ENCODE data around the gene CMBL.
"Not testable (repeated sequence)": the region's sequence is repeated elsewhere in the genome, so short reads cannot be mapped to it uniquely, and the experiment has no call there.

The CMBL gene

DNA sequence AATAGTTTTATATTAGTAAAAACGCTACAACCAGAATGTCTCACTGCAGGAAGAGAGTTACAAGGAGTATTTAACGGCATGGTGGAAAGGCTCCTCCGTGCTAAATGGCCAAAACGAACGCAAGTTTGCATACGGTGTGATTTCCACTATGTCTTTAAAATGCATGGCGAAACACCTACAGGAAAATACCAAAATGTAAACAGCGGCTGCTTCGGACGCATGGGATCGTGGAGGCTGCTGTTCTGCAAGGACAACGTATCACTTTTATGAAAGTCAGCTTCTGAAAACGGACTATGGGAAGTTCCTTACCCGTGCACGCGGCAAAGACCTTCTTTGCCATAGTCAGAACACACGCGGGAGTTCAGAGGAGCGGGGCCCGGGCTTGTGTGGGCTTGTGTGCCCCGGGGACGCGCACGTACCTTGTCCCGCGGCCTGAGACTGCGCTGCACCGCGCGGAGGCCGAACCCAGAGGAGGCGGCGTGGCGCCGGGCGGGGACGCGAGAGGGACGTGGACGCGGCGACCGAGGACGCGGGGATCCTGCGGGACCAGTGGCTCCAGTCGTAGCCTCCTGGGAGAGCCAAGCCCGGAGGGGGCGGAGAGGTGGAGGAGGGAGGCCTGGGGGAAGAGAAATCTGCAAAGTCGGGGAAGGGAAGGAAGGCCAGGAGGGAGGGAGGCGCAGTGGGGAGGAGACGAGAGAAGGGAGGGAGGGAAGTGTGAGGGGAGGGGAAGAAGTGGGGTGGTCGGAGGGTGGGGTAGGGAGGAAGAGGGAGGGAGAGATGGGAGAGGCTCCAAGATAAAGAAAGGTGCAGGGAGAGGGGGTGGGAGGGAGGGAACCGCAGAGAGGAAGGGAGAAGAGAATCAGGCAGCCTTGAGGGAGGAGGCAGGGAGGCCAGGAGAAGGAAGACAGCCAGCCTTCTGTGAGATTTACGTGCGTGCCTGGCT lies at the start of gene CMBL:
Gene CMBL, minus strand, starts transcription at position 697 of the 943 bp plus-strand sequence. CDS start 17,140 bp downstream, outside the sequence.
- DNase-seq (ENCODE audit: low read depth), result no peak

DNA sequence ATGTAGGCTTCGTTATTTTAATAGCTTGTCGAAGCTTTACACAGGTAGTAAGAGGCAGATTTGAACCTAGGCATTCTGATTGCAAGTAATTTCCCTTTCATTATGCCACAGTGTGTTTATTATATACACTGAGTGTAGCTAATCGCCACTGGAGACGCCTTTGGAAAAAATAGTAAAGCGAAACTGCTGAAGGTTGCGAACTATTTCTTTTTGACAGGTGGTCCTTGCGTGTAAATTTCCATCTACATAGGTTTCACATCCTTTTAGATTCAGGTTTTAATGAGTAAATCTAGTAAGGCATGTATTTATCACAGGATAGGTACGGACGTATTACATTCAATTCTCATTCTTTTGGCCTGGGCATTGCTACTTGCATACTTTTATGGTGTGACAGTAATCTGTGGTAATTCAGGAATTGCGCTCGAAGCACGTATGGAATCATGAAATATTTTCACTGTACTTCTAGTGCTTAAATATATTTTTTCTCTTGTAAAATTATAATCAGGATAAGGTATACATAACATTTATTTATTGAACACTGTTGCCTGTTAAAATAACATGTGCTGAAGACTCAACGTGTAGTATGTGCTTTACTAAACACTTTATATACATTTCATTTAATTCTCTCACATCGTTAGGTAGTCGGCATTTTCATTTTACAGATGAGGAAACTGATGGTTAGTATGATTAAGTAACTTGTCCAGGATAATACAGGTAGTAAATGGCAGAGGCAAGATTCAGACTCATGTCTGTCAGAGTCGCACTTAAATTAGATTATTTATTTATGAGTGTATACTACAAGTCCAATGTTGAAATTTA lies 47.6 kb upstream of the CMBL start:
- no peak for DNase-seq (ENCODE audit: low read depth)

DNA sequence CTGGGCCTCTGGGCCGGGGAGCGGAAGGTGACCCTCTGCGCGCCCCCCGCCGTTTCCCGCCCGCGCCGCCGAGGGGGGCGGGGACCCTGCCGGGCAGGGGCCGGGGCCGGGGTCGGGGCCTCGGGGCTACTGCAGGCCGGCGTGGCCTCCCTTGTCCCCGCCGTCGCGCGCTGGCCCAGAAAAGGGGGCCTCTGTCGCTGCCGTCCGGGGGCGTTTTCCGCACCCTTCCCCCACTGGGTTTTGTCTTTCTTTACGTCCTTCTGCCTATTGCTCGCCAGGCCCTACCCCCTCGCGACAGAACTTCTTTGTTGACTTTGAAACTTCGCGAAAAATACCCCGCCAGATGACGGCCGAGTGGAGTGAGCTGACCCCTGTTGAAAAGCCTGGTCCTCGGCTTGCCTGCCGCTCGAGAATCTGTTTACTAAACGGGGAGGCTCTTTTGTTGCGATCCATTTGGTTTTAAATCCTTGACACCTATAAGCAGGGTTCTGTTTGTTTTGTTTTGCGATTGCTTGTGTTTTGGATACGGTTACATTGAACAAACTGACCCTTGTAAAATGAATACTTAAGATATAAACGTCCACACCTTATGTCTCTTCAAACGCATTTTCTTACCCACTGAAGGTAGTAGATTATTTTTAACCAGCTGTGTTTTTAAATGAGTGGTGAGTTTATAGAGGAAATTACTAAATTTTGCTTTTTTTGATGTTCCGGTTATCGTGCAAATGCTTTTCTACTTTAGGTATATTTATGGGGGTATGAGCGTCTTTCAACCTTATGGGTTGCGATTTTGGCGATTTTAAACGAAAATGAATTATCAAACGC lies 46.6 kb upstream of the CMBL start:
- peak; percentile 6 for DNase-seq (ENCODE audit: low read depth)

DNA sequence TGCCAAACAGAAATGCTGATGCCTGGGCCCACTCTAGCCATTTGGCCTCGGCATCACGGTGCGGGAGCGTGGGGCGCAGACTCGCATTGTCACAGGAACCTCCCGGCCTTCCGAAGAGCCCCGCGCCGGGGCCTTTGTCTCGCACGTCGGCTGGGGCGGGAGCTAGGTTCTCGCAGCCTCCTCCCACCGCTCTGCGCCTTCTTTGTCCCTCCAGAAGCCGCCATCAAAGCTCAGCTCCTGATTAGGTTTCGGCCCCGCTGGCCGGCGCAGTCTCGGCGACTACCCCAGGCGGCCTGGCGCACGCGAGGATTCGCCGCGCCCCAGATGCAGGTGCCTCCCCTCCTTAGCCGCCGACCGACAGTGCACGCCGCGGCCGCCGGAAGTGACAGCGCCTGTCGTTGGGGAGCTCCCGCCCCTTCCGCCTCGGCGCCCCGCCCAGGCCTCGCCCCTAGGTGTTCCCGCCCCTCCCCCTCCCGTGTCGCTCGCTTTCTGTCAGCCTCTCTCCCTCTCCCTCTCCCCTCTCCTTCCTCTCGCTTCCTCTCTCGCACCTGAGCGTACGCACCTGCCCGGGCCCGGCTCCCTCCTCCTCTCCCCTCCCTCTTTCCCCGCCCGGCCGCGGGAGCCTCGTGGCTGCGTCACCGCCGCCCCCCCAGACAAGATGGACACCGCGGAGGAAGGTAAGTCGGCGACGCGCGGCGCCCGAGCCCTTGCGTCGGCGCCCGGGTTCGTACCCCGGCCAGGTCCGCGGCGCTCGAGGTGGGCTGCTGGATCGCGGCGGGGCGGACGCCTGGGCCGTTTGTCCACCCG lies 45.7 kb upstream of the CMBL start, which contains the start of gene MARCHF6:
Gene MARCHF6, plus strand, starts transcription at position 455 of the 807 bp plus-strand sequence. Its CDS starts 204 bp downstream, at position 659.
- peak; percentile 93 for DNase-seq (ENCODE audit: low read depth)

DNA sequence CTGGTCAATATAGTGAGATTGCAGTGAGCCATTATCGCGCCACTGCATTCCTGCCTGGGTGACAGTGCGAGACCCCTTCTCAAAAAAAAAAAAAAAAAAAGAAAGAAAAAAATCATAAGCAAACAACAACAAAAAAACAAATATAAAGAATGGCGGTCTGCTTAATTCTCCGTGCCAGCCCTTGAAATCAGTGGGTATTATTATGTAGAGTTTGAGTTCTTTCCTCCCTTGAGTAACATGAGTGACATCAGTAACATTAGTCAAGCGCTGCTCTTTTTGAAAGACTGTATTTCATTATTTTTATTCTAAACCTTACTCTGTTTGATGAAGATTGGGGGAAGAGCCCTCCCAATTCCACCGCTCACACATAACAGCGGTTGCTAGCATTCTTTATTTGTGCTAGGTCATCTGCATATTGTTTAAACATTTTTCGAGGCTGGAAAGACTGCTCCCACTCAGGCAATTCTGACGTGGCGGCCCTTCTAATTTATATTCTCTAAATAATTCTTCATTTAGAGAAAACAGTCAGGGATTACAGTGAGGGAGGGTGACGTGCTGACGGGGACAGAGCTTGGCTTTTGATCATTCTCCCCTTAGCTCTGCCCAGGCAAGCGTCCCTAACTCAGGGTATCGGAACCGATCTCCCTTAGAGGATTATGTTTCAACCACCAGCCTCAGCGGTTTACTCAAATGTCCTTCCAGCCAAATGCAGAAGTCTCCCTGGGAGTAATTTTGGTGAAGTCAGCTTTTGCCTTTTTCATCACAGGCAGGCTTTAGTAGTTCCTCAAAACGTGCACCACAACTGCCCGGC lies 44.9 kb upstream of the CMBL start:
- DNase-seq (ENCODE audit: low read depth), result no peak

DNA sequence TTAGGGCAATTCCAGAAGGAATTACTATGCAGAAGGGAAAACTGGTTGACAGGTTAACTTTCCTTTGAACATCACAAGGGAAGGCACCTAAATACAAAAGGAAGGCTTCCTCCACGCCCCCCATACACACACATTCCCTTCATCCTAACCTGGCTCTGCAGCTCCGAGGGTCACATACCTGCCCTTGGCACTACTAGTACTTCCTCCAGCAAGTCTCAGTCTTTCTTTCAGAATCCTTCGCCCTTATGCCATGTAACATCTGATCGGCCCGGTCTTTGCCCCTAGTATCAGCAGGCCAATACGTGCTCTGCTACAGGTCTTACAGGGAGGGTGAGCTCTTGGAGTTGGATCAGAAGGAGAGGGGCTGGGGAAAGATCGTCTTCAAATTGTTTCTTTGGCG lies 44.2 kb upstream of the CMBL start:
- no peak for DNase-seq (ENCODE audit: low read depth)

DNA sequence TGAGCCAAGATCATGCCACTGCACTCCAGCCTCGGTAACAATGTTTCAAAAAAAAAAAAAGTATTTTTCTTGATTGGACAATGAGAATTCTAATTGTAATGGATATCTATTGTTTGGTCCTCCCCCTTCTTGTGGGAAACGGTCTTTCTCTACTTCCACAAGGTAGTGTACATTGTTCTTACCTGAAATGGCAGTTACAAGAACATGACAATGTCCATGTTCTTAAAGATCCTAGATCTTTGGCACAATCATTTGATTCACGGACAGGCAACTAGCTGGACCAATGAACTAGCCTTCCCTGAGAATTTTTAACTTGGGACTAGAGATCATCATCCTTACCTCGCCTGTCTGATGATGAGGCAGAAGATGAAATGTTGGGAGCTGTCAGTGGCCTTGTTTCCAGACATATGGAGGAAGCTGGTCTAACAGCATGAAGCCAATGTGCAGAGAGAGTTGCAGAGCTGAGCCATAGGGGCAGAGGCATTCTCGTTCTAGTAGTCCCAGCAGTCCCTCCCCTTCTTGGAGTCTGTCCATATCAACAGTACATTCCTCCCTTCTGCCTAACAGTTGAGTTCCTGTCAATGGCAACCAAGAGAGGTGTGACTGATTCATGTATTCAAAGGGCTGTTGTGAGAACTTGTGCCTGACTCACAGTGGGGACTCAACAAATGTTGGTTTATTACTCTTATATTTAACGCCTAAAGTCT lies 43.6 kb upstream of the CMBL start:
- DNase-seq (ENCODE audit: low read depth), result no peak

DNA sequence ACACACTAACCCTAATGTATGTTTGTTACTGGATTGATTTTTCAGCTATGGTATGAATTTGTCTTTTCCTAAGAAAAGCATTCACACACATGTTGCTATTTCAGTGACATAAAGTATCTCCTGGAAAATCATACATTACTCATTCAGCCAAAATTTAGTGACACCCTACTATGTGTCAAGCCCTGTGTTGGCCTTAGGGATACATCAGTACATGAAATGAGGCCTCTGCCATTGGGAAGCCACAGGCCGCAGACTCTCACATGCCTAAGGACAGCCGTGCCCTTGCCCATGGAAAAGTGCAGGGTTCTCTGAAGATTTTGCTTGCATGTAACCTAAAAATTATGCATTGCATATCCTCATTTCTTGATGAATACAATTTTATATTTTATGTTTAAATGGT lies 40.6 kb upstream of the CMBL start:
- no peak for DNase-seq (ENCODE audit: low read depth)

DNA sequence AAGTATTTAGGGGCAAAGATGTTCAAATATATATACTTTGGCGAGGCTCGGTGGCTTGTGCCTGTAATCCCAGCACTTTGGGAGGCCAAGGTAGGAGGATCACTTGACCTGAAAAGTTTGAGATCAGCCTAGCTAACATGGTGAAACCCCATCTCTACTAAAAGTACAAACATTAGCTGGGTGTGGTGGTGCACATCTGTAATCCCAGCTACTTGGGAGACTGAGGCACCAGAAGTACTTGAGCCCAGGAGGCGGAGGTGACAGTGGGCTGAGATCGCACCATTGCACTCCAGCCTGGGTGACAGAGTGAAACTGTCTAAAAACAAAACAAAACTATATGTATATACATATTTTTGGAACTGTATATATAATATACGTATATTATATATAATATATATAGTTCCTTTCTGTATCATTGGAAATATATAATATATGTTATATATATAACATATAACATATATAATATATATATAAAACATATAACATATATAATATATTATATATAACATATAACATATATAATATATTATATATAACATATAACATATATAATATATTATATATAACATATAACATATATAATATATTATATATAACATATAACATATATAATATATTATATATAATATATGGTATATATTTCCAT lies 36.9 kb upstream of the CMBL start:
- not testable (repeated sequence) for DNase-seq (ENCODE audit: low read depth)

DNA sequence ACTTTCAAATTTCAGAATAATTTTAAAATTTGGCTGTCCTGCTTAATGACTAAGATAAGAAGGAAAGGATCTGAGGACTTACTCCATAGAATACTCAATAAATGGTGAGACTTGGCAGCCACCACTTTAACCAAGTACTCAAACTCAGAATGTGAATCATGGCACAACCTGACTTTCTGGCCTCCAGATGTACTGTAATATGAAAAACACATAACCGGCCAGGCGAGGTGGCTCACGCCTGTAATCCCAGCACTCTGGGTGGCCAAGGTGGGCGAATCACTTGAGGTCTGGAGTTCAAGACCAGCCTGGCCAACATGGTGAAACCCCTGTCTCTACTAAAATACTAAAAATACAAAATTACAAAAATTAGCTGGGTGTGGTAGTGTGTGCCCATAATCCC lies 35.8 kb upstream of the CMBL start:
- DNase-seq (ENCODE audit: low read depth), result no peak

DNA sequence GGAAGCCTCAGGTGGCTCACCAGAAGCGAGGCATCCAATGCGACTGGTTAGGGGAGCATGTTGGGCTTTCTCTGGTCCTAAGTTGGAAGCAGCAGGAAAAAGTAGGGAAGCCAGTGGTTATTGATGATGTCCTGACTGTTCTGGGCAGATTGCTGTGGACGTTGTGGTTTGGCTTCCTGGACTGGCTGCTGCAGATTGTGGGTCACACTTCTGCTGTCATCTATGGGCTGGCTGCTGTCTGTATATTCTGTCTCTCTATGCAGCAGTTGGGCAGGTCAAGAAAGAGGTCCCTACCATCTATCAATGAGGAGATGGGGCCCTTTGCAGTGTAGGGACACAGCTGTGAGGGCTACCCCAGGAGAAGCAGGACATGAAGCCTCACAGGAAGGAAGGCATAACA lies 32.3 kb upstream of the CMBL start:
- no peak for DNase-seq (ENCODE audit: low read depth)

DNA sequence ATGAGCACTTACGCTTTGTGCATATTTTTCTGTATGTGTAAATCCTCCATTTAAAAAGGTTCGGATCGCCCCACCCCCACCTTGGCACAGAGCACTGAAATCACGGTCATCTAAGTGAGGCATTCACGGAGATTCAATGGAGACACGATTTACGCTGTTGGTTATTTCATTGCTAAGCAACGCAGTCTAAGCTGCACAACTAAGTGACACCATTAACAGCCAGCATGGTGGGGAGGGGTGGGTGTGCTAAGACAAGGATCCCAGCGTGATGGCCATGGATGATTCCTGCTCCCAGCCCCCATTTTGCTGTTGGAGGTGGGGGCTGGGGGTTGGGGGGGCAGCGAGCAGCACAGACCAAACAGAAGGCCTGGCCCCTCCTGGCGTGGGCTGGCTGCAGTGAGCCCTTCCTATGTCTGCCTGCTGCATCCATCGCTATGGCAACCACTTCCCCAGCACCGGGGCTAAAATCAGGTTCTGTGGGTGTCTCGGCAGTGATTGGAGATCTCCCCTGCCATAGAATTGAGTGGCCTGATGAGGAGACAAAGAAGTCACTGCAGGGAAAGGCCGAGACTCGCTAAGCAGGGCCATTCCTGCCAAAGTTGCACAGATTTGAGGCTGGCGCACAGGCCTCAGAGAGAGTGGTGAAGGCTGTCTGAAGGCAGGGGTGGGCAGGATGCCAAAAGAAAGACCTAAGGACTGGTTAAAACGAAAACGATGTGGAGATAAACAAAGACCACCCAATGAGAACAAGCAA lies 31.5 kb upstream of the CMBL start:
- no peak for DNase-seq (ENCODE audit: low read depth)

DNA sequence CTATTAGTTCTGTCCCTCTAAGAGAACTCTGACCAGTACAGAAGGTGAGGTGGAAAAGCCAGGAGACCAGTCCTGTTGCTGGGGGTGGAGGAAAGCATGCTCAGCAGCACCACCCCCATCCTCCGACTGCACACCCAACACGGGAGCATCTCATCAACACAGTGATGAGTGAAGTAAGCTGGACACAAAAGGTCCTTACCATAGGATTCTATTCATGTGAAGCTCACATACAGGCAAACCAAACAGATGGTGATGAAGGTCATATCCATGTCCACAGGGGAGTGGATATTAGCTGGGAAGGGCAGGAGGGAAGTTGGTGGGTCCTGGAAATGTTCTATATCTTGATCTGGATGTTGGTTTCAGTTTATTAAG lies 31.0 kb upstream of the CMBL start:
- DNase-seq (ENCODE audit: low read depth), result no peak

DNA sequence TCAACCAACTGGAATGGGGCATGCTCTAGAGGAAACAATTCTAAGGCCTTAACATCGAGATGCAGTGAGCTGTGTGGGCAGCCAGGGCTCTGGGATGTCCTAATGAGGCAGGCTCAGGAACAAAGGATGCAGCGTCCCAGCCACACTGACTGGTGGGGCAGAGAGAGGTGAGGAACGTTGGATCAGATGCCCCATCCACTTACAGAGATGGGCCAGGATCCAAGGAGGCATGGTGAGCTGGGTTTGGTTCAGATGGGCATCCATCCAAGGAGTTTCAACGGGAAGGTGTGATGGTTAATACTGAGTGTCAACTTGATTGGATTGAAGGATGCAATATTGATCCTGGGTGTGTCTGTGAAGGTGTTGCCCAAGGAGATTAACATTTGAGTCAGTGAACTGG lies 30.3 kb upstream of the CMBL start:
- DNase-seq (ENCODE audit: low read depth), result no peak

DNA sequence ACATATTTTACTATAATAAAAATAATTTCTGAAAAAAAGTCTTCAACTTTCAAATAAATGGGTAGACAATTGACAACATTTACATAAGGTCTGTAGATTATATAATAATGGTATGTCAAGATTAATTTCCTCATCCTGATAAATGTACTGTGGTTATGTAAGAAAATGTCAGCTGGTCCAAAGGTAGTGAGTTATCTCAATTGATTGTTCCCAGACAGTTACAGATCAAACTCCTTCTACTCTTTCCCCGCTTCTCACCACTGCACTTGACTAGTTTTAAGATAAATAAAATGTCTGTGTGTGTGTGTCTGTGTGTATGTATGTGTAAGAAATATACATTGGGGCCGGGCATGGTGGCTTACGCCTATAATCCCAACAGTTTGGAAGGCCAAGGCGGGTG lies 29.4 kb upstream of the CMBL start:
- no peak for DNase-seq (ENCODE audit: low read depth)

DNA sequence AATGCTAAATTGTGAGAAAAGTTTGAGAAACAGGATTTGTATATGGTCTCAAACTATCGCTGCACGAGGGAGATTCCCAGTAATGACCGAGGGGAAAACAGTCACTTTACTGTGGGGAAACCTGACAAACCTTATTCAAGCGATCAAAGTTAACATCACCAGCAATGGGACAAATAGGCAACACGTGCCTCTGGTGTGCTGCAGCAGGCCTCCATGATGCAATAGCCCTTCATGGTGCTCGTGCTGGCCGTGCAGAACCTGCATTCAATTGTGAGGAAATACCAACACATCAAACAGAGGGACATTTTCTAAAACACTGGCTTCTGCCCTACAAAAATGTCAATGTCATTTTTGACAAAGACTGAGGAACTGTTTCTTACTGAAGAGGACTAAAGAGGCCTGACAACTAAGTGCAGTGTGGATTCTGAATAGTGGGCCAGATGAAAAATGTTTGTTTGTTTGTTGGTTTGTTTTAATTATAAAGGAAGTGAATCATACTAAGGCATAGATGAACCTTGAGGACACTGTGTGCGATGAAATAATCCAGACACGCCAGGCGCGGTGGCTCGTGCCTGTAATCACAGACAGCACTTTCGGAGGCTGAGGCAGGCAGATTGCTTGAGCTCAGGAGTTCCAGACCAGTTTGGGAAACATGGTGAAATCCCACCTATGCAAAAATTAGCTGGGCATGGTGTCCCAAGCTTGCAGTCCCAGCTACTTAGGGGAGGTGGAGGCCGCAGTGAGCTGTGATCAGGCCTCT lies 28.2 kb upstream of the CMBL start:
- no peak for DNase-seq (ENCODE audit: low read depth)

DNA sequence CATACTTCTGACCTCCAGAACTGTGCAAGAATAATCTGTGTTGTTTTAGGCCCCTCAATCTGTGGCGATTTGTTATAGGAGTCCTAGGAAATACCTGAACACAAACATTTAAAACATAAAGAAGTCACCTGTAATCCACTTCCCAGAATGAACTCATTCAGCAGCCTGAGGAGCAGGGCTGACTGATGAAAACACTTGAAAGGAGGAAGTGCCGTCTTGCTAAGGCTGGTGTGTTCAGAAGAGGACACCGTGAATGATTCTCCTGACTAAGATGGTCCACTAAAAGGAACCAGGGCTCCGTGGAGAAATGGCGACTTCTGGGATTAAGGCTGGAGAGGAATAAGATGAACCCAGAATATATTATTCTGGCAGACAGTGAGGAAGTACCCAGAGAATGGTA lies 27.1 kb upstream of the CMBL start:
- no peak for DNase-seq (ENCODE audit: low read depth)
